ENCODE data around the gene CNPY2.

GRCh38 chr12:56336361-56337167 is 20.8 kb upstream of the CNPY2 start:
- TF ChIP-seq PHF8 (CRISPR knock-in tag; IDR thresholded peaks at IDR 0.05) = no peak
- TF ChIP-seq PRPF4 (IDR thresholded peaks at IDR 0.05; ENCODE audit: low read depth, low read length, poor library complexity, severe bottlenecking) = no peak
- TF ChIP-seq, protein P1, sequence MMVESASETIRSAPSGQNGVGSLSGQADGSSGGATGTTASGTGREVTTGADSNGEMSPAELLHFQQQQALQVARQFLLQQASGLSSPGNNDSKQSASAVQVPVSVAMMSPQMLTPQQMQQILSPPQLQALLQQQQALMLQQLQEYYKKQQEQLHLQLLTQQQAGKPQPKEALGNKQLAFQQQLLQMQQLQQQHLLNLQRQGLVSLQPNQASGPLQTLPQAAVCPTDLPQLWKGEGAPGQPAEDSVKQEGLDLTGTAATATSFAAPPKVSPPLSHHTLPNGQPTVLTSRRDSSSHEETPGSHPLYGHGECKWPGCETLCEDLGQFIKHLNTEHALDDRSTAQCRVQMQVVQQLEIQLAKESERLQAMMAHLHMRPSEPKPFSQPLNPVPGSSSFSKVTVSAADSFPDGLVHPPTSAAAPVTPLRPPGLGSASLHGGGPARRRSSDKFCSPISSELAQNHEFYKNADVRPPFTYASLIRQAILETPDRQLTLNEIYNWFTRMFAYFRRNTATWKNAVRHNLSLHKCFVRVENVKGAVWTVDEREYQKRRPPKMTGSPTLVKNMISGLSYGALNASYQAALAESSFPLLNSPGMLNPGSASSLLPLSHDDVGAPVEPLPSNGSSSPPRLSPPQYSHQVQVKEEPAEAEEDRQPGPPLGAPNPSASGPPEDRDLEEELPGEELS (CRISPR knock-in tag; IDR thresholded peaks at IDR 0.05) = no peak
- TF ChIP-seq ATRX (CRISPR knock-in tag; IDR thresholded peaks at IDR 0.05; ENCODE audit: borderline replicate concordance) = no peak
- TF ChIP-seq JUN (CRISPR knock-in tag; IDR thresholded peaks at IDR 0.05) = no peak
- TF ChIP-seq TCF12 (IDR thresholded peaks at IDR 0.05) = no peak
- TF ChIP-seq TCF12 (CRISPR knock-in tag; IDR thresholded peaks at IDR 0.05) = no peak
- no peak for TF ChIP-seq NR2F1 (CRISPR knock-in tag; IDR thresholded peaks at IDR 0.05)
- TF ChIP-seq PAXIP1 (CRISPR knock-in tag; conservative IDR thresholded peaks at IDR 0.05) = no peak
- no peak for TF ChIP-seq IKZF1 (IDR thresholded peaks at IDR 0.05)
- no peak for TF ChIP-seq ZKSCAN5 (CRISPR knock-in tag; IDR thresholded peaks at IDR 0.05)
- no peak for TF ChIP-seq HOXA3 (CRISPR knock-in tag; IDR thresholded peaks at IDR 0.05)
- no peak for TF ChIP-seq ZBTB43 (CRISPR knock-in tag; conservative IDR thresholded peaks at IDR 0.05)

All from HepG2 (cell line).